HT1080 (cell line): ENCODE measurements around the gene FRMD3. TPM values are rescaled to one million over a fixed set of nuclear protein-coding genes. Genes with fewer than 3 reads are reported as not detected.

Experiments used
- DNase-seq: peaks from one replicate; pipeline ENCODE4 v3.0.0-alpha.2; 2015; ENCODE audit warnings: low read depth
- total RNA-seq: library from RNA; depleted of rRNA; stranded (reverse); fragments of >200 nt; shearing (Covaris generic); gene quantifications from 2 replicates; pipeline ENCODE4 v1.2.3, GENCODE V29; 2014

FRMD3 gene
- total RNA-seq, 1 experiment from 2014 or later, result 5.7 TPM

- no peak for DNase-seq
Measured at GRCh38 chr9:83435301-83435700, 102.9 kb downstream of the FRMD3 start.

- DNase-seq, result no peak
Measured at GRCh38 chr9:83434254-83434653, 103.9 kb downstream of the FRMD3 start.

DNA sequence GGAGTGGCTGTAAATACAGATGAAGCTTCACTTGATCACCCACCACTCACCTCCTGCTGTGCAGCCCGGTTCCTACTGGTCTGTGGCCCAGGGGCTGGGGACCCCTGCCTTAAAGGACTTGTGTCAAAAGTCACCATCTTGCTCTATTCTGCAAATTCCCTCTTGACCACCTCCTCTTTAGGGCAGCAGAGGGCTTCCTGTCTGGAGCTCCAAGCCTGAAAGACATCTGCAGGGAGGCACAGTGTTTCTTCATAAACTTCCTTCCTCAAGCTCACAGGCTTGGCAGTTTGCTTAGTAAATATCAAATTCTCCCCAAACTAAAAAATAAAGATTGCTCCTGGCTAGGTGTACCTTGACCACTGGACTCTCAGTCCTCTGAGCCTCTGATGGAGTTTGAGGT is 104.4 kb downstream of the FRMD3 start:
- no peak for DNase-seq

DNA sequence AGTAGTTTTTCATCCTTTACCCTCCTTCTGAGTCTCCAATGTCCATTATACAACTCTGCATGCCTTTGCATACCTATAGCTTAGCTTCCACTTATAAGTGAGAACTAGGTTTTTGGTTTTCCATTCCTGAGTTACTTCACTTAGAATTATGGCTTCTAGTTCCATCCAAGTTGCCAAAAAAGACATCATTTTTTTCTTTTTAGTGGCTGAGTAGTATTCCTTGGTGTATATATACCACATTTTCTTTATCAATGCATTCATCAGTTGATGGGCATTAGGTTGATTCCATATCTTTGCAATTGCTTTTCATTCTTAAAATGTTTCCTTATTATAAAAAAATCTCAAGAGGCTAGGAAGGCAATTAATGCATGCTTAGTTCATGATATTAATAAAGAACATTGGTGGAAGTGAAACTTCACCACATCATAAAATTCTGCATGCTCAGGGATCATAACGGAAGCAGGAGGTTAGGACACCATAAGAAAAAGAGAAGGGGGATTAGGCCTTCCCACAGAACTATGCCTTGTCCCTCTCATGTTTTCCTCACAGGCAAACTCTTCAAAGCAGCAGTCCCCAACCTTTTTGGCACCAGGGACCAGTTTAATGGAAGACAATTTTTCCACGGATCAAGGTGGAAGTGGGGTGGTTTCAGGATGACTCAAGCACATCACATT is 105.2 kb downstream of the FRMD3 start:
- no peak for DNase-seq

GRCh38 chr9:83432104-83432627 is 106.0 kb downstream of the FRMD3 start:
- peak; percentile 81 for DNase-seq

DNA sequence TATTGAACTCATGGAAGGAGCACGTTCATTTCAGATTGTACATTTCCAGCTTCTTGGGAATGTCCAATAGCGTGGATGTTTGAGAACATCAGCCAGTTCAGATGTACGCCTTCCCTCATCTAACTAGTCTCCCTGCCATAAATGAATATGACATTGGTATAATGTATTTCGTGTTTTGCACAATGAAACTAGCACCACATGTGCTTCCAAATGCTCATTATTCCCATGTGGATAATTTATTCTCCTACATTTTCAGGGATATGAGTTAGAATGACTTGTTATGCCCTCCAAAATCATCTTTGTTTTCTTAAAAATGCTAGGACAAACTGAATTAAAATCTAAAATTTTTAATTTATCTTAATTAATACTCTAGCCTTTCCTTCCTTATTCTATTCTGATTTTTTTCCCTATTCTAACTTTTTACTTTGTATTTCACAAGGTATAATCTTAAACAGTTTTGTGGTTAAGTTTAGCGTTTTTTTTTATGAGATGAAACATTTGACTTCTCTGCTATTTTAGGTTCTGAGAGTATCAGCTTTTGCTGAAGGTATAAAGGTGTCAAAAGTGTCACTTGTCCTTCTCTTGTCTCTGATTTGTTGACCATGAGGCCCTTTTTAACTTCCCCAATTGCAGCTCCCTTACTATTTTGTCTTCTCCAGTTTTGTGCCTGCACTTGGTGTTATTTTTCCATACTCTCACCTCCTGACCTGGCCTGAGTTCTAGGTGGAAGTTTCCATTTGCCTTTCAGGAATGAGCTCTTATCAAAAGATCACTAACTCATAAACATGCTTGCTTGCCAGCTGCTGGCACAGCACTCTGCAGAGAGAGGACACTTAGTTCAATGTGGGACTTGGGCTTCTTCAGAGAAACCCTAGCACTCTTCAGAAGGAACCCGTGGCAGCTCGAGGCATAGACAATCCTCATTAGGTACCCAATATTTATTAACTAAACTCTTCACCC is 106.8 kb downstream of the FRMD3 start:
- DNase-seq, result no peak

- no peak for DNase-seq
Measured at GRCh38 chr9:83430681-83431080, 107.5 kb downstream of the FRMD3 start.

GRCh38 chr9:83429229-83429628 is 109.0 kb downstream of the FRMD3 start:
- DNase-seq, result no peak

- DNase-seq, result peak; percentile 41
Measured at GRCh38 chr9:83425240-83425639, 113.0 kb downstream of the FRMD3 start.

DNA sequence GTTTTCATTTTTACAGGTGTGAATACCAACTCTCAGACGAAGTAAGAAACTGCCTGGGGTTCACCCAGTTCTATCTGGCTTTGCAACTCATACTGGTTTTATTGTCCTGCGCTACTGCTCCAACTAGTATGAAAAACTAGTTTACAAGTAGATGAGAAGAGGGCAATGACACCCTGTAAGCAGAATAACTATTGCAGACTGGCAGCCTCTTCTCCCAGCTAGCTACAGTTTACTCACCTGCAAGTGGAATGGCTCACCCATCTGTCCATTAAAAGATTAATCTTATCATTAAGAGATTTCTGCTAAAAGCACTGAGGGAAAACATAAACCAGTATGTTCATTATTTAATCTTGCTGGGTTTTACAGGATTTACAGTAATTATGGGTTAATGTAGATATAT is 113.4 kb downstream of the FRMD3 start:
- DNase-seq, result no peak

DNA sequence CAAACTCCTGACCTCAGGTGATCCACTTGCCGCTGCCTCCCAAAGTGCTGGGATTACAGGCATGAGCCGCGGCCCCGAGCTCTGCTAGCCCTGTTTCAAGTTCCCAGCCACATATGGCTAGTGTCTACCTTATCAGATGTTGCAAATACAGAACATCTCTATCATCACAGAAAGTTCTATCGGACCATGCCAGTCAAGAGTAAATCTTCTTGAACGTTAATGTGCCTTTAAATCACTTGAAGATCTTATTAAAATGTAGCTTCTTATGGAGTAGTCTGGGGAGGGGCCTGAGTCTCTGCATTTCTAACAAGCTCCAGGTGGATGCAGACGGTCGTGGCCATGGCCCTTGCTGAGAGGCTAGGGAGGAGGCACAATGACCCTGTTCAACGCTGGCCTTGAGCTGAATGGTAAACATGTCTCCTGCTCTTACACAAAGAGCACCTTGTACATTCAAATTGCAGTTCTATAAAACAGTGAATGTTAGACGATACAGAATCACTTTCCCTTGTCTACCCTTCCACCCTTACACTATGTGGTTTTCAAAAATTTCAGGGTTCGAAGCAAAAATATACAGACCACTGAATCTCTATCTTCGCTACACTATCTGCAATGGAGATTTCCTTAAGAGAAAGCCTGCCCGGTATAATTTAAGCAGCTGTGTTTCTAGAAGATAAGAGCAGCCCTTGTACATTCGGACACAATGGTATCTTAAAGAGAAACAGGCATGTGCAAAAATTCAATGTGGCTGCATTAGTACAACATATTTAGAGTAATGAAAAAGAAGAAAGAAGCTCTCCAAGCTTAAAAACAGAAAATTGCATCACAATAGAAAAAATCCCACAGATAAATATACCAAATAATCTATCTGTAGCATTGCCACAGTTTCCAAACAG is 114.1 kb downstream of the FRMD3 start:
- DNase-seq, result no peak

DNA sequence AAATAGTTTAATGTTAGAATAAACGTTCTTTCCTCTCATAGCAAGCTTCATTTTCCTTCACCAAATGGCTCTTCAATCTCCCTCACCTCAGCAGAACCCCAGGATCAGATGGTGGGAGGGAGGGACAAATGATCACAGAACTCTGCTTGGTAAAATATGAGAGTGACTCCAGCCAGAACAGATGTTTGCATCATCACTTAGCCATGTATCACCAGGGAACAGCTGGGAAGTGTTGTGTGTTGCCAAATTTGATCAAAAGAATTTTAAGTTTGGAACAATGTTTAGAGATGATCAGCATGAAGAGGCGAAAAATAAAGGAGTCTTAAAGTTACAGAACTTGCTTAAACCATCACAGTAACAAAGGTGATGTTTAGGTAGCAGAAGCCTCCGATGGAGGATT is 115.7 kb downstream of the FRMD3 start:
- no peak for DNase-seq

DNA sequence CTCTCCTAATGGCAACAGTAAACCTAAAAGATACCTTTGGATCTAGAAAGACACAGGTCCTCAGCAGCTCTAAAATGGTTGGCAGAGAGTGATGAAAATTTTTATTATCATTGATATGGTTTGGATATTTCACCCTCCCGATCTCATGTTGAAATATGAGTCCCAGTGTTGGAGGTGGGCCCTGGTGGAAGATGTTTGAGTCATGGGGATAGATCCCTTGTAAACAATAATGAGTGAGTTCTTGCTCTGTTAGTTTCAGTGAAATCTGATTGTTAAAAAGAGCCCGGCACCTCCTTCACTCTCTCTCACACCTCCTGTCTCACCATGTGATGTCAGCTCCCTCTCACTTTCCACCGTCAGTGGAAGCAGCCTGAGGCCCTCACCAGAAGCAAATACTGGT is 117.7 kb downstream of the FRMD3 start:
- DNase-seq, result no peak

GRCh38 chr9:83419961-83420360 is 118.2 kb downstream of the FRMD3 start:
- no peak for DNase-seq

- no peak for DNase-seq
Measured at GRCh38 chr9:83418283-83418682, 119.9 kb downstream of the FRMD3 start.

- no peak for DNase-seq
Measured at GRCh38 chr9:83413367-83413766, 124.8 kb downstream of the FRMD3 start.

GRCh38 chr9:83410701-83411100 is 127.5 kb downstream of the FRMD3 start:
- DNase-seq, result no peak

DNA sequence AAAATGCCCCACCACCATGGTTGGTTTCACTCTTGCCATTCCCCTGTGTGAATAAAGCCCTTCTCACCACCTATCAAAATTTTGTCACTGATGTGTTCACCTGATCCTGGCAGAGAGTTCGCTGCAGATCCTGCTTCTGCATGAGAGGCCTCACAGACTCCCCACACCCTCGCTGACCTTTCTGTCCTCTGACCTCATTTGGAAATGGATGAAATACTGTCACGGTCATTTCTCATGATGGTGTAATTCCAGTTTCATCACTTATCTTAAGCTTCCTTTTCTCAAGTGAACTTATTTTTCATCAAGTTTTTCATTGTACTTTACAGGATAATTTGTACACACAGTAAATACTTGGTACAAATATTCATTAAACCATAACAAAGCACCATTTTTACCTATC is 131.3 kb downstream of the FRMD3 start:
- no peak for DNase-seq

DNA sequence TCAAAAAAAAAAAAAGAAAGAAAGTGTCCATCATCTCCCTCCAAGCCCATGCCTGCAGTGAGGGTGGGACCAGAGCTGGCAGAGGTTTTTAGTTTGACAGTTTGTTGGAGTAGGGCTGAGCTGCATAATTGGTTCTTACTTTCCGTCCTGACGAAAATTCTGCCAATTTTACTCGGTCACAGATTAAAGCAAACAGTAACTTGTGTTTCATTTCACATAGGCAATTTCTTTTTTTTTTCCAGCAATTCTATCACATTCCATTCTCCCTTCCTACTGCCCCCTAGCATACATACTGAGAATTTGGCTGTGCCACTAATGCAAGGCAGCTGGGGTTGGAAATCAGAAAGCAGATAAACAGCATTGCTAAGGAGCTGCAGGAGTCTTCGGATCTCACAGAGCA is 132.4 kb downstream of the FRMD3 start:
- DNase-seq, result no peak

DNA sequence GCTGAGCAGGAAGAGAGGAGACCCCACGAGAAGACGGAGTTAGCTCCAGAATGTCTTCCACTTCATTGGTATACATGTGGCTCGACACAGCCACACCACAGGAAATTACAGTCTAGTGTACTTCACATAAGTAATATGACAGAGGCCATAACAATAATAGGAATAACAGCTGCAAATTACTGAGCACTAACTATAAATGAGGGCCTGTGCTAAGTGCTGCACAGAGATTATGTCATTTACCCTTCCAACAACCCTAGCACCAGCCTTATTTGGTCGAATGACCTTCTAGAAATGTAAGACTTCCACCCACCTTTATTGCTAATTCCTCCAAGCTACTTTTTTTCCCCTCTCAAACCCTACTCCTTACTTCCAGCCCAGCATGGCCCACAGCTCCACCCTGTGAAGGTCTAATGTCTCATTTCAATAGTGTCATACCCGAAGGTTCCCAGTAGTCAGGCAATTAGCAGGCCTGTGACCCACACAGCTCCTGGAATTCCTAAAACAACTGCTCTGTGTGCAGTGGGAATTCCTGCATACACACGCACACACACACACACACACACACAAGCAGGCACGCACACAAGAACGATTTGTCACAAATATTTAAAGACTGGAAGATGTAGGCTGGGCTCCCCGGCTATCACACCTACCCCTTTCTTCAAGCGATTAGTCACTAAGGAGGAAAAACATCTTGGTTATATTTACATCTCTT is 134.5 kb downstream of the FRMD3 start:
- peak; percentile 12 for DNase-seq
